SU-DHL-6 (cell line): ENCODE data around the gene STXBP5L.

Experiments
- CTCF ChIP-seq: fragments of 200-600 bp; sonication (generic); IDR thresholded peaks from one replicate; pipeline ENCODE4 v1.5.1; 2017; ENCODE audit warnings: antibody characterized with exemption, mild to moderate bottlenecking, low read length, moderate library complexity; ENCODE audit not compliant: insufficient read depth, poor library complexity, severe bottlenecking
- EZH2phosphoT487 ChIP-seq: fragments of 200-600 bp; sonication (generic), shearing (Covaris generic); conservative IDR thresholded peaks from 2 replicates; pipeline ENCODE4 v1.6.1; 2018; ENCODE audit warnings: mild to moderate bottlenecking, antibody characterized with exemption, low read length, moderate library complexity, mixed read lengths

GRCh38 chr3:120988994-120989393 is 81.0 kb downstream of the STXBP5L start:
- TF ChIP-seq CTCF: no peak
- no peak for TF ChIP-seq EZH2phosphoT487
